CD4-positive, alpha-beta T cell treated with Interleukin-2 at 100 ng/mL for 4 hours (primary cell): Measurements from ENCODE around the gene WFS1.

Experiments
- DNase-seq: peaks from one replicate; pipeline ENCODE4 v3.0.0-alpha.2; 2020; ENCODE audit warnings: low spot score

The WFS1 gene

GRCh38 chr4:6300359-6300758 is 30.7 kb downstream of the WFS1 start:
- no peak for DNase-seq

- no peak for DNase-seq
These were observed 31.5 kb downstream of the WFS1 start for GRCh38 chr4:6301051-6301731.

GRCh38 chr4:6301732-6302442 is 32.2 kb downstream of the WFS1 start:
- no peak for DNase-seq

GRCh38 chr4:6302869-6303268 is 33.2 kb downstream of the WFS1 start:
- DNase-seq = no peak

- DNase-seq = no peak
These were observed 34.3 kb downstream of the WFS1 start for GRCh38 chr4:6303943-6304342.

- no peak for DNase-seq
These were observed 36.6 kb downstream of the WFS1 start for GRCh38 chr4:6306299-6306698.

GRCh38 chr4:6307230-6307629 is 37.6 kb downstream of the WFS1 start:
- no peak for DNase-seq

- DNase-seq = no peak
These were observed 38.2 kb downstream of the WFS1 start for GRCh38 chr4:6307891-6308290.

GRCh38 chr4:6308899-6309643 is 39.4 kb downstream of the WFS1 start:
- no peak for DNase-seq

- no peak for DNase-seq
These were observed 40.1 kb downstream of the WFS1 start for GRCh38 chr4:6309777-6310176.

GRCh38 chr4:6313216-6313615 is 43.6 kb downstream of the WFS1 start:
- DNase-seq = no peak

GRCh38 chr4:6316461-6317003 is 46.9 kb downstream of the WFS1 start:
- no peak for DNase-seq

GRCh38 chr4:6318206-6318605 is 48.6 kb downstream of the WFS1 start:
- DNase-seq = no peak

GRCh38 chr4:6319530-6320150 is 50.0 kb downstream of the WFS1 start:
- no peak for DNase-seq

- no peak for DNase-seq
These were observed 51.0 kb downstream of the WFS1 start for GRCh38 chr4:6320663-6321062.

GRCh38 chr4:6321361-6321760 is 51.7 kb downstream of the WFS1 start:
- no peak for DNase-seq

GRCh38 chr4:6322067-6322760 is 52.6 kb downstream of the WFS1 start:
- DNase-seq = no peak

- no peak for DNase-seq
These were observed 53.3 kb downstream of the WFS1 start for GRCh38 chr4:6322761-6323566.

GRCh38 chr4:6324461-6324998 is 54.9 kb downstream of the WFS1 start:
- DNase-seq = no peak

GRCh38 chr4:6324999-6325787 is 55.5 kb downstream of the WFS1 start:
- no peak for DNase-seq
